Measurements from ENCODE around the gene ZSCAN18. TPM values are rescaled to one million over a fixed set of nuclear protein-coding genes. Genes with fewer than 3 reads are reported as not detected.

Gene ZSCAN18
- total RNA-seq, 1 experiment from 2014 or later, result 0.12 TPM

GRCh38 chr19:58089846-58090245, 8.2 kb downstream of the ZSCAN18 start:
- RAD21 ChIA-PET (ENCODE audit: low non-redundant PET in 1 of 2, low total read pairs in 2 of 2, uncharacterized antibody in 2 of 2, unreplicated experiment in 2 of 2), result no interaction called here
- H3K4me2 ChIP-seq (ENCODE audit: low read length), result no peak overlapping the region
- H3K27ac ChIP-seq (ENCODE audit: low read depth, low read length), result no peak overlapping the region
- no peaks in the 10 kb centered on the region for H3K79me2 ChIP-seq (ENCODE audit: insufficient read depth, low read length)
- no peak overlapping the region for H3K4me3 ChIP-seq (replicated peaks in 1 of 2; ENCODE audit: low read depth in 1 of 2, low read length in 2 of 2)
- H3K4me1 ChIP-seq (ENCODE audit: control insufficient read depth in 1 of 2, insufficient read depth in 2 of 2, low read length in 2 of 2), result no peaks in the 10 kb centered on the region
- CTCF ChIA-PET, result no interaction called here
- intact Hi-C loops (cut with micrococcal nuclease), result no loop called here
- H3K27me3 ChIP-seq (ENCODE audit: insufficient read depth, low read length), result no peaks in the 10 kb centered on the region
- peaks cover 9 to 10% of the 10 kb centered on the region in 2 experiments; a peak in 2 of 4 replicates for H3K9me3 ChIP-seq (ENCODE audit: control insufficient read depth in 1 of 2, insufficient read depth in 1 of 2, low read depth in 1 of 2, low read length in 2 of 2)
- POLR2A ChIA-PET, result no interaction called here
- no peaks in the 10 kb centered on the region for H3K36me3 ChIP-seq (ENCODE audit: control insufficient read depth in 1 of 2, insufficient read depth in 2 of 2, low read length in 2 of 2)
- no peak overlapping the region for H2AFZ ChIP-seq (ENCODE audit: low read depth, low read length, poor library complexity, severe bottlenecking)
- H3K9ac ChIP-seq (ENCODE audit: low read length), result no peak overlapping the region
- ATAC-seq, result no peak
- BruUV-seq (replicated peaks), result no TSS peak
- no peaks in the 10 kb centered on the region for H3K9me2 ChIP-seq (ENCODE audit: insufficient read depth)
- no peak for DNase-seq (ENCODE audit: low read depth, low spot score)
- TF ChIP-seq REST (IDR thresholded peaks at IDR 0.05; ENCODE audit: low read depth) (no peak), FOSL1 (IDR thresholded peaks at IDR 0.05; ENCODE audit: low read depth) (no peak), CBX3 (IDR thresholded peaks at IDR 0.05; ENCODE audit: low read depth) (no peak), ATF3 (IDR thresholded peaks at IDR 0.05) (no peak), TCF7L2 (IDR thresholded peaks at IDR 0.05; ENCODE audit: borderline replicate concordance, extremely low read depth, insufficient read depth, insufficient read length) (no peak), ZFX (IDR thresholded peaks at IDR 0.05) (no peak), SP1 (IDR thresholded peaks at IDR 0.05; ENCODE audit: low read depth) (no peak), POLR2A (IDR thresholded peaks at IDR 0.05; ENCODE audit: borderline replicate concordance, extremely low read depth, insufficient read depth, insufficient read length) (no peak), ZBTB33 (IDR thresholded peaks at IDR 0.05; ENCODE audit: extremely low read depth, insufficient replicate concordance, low read length) (no peak), ELF1 (IDR thresholded peaks at IDR 0.05; ENCODE audit: borderline replicate concordance, low read depth) (no peak), EGR1 (IDR thresholded peaks at IDR 0.05; ENCODE audit: low read depth) (no peak), SRF (IDR thresholded peaks at IDR 0.05; ENCODE audit: low read depth) (no peak), SIN3A (IDR thresholded peaks at IDR 0.05; ENCODE audit: low read depth) (no peak), JUND (IDR thresholded peaks at IDR 0.05) (no peak), RAD21 (IDR thresholded peaks at IDR 0.05; ENCODE audit: low read depth) (no peak), YY1 (IDR thresholded peaks at IDR 0.05; ENCODE audit: extremely low read depth, insufficient replicate concordance, low read depth, low read length) (no peak), EZH2phosphoT487 (IDR thresholded peaks at IDR 0.05; ENCODE audit: borderline replicate concordance) (no peak), EZH2 (IDR thresholded peaks at IDR 0.05) (no peak), POLR2AphosphoS5 (IDR thresholded peaks at IDR 0.05; ENCODE audit: low read depth, low read length) (no peak)
- no peaks in the 10 kb centered on the region for H4K20me1 ChIP-seq (ENCODE audit: insufficient read depth)

All from HCT116 (cell line).